GM23248 (cell line): Measurements from ENCODE around the gene BCO2.

Source experiments
- EZH2 ChIP-seq: fragments of 200-600 bp; sonication (generic); IDR thresholded peaks from 2 replicates; pipeline ENCODE4 v1.6.1; 2018; ENCODE audit warnings: antibody characterized with exemption, mild to moderate bottlenecking; ENCODE audit not compliant: insufficient read depth, poor library complexity, severe bottlenecking
- EZH2phosphoT487 ChIP-seq: fragments of 200-600 bp; sonication (generic); IDR thresholded peaks from 2 replicates; pipeline ENCODE4 v1.6.1; 2018; ENCODE audit warnings: antibody characterized with exemption, moderate library complexity, mild to moderate bottlenecking, low read depth; ENCODE audit not compliant: insufficient read depth

DNA sequence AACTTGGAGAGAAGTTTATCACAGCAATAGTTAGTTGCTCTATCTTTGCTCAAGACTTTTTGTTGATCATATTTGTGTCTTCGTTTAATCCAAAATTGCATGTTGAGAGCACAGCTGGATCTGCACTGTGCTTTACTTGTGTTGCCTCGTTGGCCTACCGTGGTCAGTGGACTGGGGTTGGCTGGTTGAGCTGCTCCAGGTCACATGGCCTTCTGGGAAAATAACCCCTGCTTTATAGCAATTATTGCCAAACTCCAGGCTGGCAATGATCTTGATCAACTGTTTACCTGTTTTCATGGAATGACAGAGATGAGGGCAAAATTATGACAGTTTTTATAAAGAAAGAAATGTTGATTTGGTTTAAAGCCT is 91.1 kb downstream of the BCO2 start:
- no peak for TF ChIP-seq EZH2
- TF ChIP-seq EZH2phosphoT487: no peak
